ENCODE measurements around the gene EML2.

The EML2 gene

GRCh38 chr19:45668342-45668871 is 29.2 kb upstream of the EML2 start (continued):
- TF ChIP-seq GLI2 (tag by site-specific recombination; IDR thresholded peaks at IDR 0.05; ENCODE audit: borderline replicate concordance, low read depth) (no peak), ZNF2 (tag by site-specific recombination; IDR thresholded peaks at IDR 0.05) (no peak), ZNF777 (tag by site-specific recombination; IDR thresholded peaks at IDR 0.05; ENCODE audit: borderline replicate concordance) (peak; percentile 77; the same call in 1 of the 2 replicates), IKZF3 (tag by site-specific recombination; IDR thresholded peaks at IDR 0.05) (no peak), HOXA7 (CRISPR knock-in tag; IDR thresholded peaks at IDR 0.05; ENCODE audit: borderline replicate concordance) (no peak), ZNF488 (tag by site-specific recombination; IDR thresholded peaks at IDR 0.05) (no peak), PBX3 (CRISPR knock-in tag; IDR thresholded peaks at IDR 0.05) (no peak), ZNF223 (tag by site-specific recombination; IDR thresholded peaks at IDR 0.05) (no peak), ZNF701 (tag by site-specific recombination; IDR thresholded peaks at IDR 0.05) (no peak), REPIN1 (tag by site-specific recombination; IDR thresholded peaks at IDR 0.05; ENCODE audit: low read depth) (no peak), EGR2 (tag by site-specific recombination; IDR thresholded peaks at IDR 0.05; ENCODE audit: low read depth) (peak; percentile 62), ZNF624 (tag by site-specific recombination; IDR thresholded peaks at IDR 0.05) (no peak), ZNF280D (tag by site-specific recombination; IDR thresholded peaks at IDR 0.05) (no peak), ZNF704 (tag by site-specific recombination; IDR thresholded peaks at IDR 0.05) (no peak), GLIS2 (tag by site-specific recombination; IDR thresholded peaks at IDR 0.05) (no peak), ZNF132 (tag by site-specific recombination; IDR thresholded peaks at IDR 0.05; ENCODE audit: borderline replicate concordance) (no peak), ZSCAN16 (tag by site-specific recombination; IDR thresholded peaks at IDR 0.05) (no peak), ZNF692 (tag by site-specific recombination; IDR thresholded peaks at IDR 0.05) (no peak; the same call in 1 of the 2 replicates), ZSCAN4 (tag by site-specific recombination; IDR thresholded peaks at IDR 0.05) (no peak), ZNF514 (tag by site-specific recombination; IDR thresholded peaks at IDR 0.05) (no peak), ZNF639 (tag by site-specific recombination; IDR thresholded peaks at IDR 0.05) (no peak), HOXD13 (CRISPR knock-in tag; IDR thresholded peaks at IDR 0.05; ENCODE audit: borderline replicate concordance) (no peak)
